ENCODE results near the gene ZNF768. TPM values are rescaled to one million over a fixed set of nuclear protein-coding genes. Genes with fewer than 3 reads are reported as not detected.
A peak's percentile ranks its signal among the peaks of the same experiment; 100 is the strongest.

The ZNF768 gene
- total and polyA plus RNA-seq, 2 of the 13 experiments (the other 11 are each of a cell fraction or from before 2014, with no cell fraction given): 26.7 to 34.4 TPM

DNA sequence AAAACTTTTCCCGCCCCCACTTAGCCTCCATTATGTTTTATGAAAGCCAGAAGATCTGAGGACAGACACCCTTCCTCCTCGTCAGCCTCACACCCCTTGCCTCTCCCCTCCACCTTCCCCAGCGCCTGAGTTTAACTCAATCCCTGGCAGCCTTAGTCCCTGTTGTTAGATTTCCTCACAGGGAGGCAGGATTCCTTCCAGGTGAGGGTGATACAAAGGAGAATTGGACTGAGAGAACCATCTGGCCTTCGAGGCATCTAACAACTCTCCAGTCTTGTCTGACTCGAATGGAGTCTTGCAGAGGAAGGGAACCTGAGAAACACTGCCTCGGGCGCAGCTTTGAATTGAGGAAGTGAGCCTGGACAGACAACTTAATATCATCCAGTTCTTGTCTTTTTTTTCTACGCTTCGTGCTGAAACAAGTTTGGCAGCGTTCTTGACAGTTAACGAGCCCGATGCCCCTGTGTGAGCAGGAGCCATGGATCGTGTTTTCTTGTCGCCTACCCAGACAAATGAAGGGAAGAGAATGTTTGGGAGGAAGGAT is 1.3 kb upstream of the ZNF768 start (continued):
- TF ChIP-seq ZNF615 (CRISPR knock-in tag; IDR thresholded peaks at IDR 0.05; ENCODE audit: borderline replicate concordance) (no peak), ZFP91 (CRISPR knock-in tag; IDR thresholded peaks at IDR 0.05; ENCODE audit: borderline replicate concordance) (0 out of 2 replicates have a peak, but pooled peaks have one; percentile 0), ZNF432 (CRISPR knock-in tag; IDR thresholded peaks at IDR 0.05; ENCODE audit: borderline replicate concordance) (no peak), HHEX (CRISPR knock-in tag; IDR thresholded peaks at IDR 0.05) (no peak), ZNF558 (CRISPR knock-in tag; IDR thresholded peaks at IDR 0.05; ENCODE audit: borderline replicate concordance) (no peak)

DNA sequence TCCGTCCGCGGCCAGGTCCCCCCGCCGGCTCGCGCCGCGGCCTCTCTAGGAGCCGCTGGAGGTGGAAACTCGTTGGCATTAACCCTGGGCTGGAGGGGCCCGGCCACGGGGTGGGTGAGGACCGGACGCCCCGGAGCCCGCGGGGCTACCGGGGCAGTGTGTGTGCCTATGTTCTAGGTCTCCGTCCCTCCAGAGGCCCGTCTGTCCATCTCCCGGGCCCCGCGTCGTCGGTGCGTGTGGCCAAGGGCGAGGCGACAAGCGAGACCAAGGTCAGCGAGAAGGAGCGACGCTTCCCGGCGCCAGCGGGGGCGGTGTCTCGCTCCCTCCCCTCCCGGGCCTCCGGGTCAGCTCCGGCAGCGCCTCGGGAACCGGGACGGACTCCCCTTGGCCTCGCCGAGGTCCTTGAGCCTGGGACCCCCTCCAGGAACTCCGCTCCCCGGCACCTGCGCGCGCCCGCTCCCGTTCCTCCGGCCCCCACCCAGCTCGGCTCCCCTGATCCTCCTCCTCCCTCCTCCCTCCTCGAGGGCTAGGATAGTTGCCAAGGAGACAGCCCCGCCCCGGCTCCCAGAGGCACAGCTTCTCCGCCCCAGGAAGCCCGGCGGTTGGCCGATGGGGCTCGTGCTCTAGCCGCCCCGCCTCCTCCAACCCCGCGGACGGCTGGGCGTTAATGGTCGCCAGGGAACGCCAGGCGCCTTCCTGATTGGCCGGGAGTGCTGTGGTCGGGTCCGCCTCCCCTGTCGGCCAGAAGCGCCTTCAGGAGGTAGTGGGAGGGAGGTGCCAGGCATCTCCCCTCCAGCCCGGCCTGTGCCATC is 663 bp upstream of the ZNF768 start:
- no TSS peak for BruUV-seq (replicated peaks)
- Histone ChIP-seq H3K36me3 (replicated peaks in 1 of 2; ENCODE audit: control insufficient read depth in 1 of 2, insufficient read depth in 2 of 2, low read length in 2 of 2) (peaks cover 1 to 8% of the 10 kb centered on the region in 2 experiments; a peak in 2 of 5 replicates), H3K79me2 (ENCODE audit: insufficient read depth, low read length) (no peaks in the 10 kb centered on the region), H3K4me2 (ENCODE audit: low read depth, low read length) (peak overlapping the region; percentile 84), H3K4me3 (replicated peaks in 1 of 3; ENCODE audit: insufficient read depth in 1 of 3, low read depth in 2 of 3, low read length in 3 of 3) (peak overlapping the region; percentile 78 to 97 (median 87)), H3K27ac (ENCODE audit: extremely low read length, insufficient read depth, low read length) (peak overlapping the region; percentile 98), H3K4me1 (ENCODE audit: insufficient read depth, low read length) (peaks cover 61% of the 10 kb centered on the region), H3K27me3 (ENCODE audit: control insufficient read depth in 1 of 2, insufficient read depth in 2 of 2, low read length in 2 of 2) (no peaks in the 10 kb centered on the region; a peak in 1 of 5 replicates), H3K9ac (ENCODE audit: insufficient read depth, low read depth, low read length) (peak overlapping the region; percentile 97), H3K9me3 (ENCODE audit: low read length) (no peaks in the 10 kb centered on the region), H2AFZ (ENCODE audit: low read length) (no peak overlapping the region), H4K20me1 (ENCODE audit: insufficient read depth, low read length) (no peaks in the 10 kb centered on the region)
- peak; percentile 90 for FAIRE-seq
- ChIA-PET CTCF (ENCODE audit: low intra/inter-chr PET ratio, low total read pairs) (interaction anchor here (1.4 kb wide), 1 partner anchor 102 kb away, joined by 4 read pairs; no protein-coding TSS in a partner anchor), POLR2A (interaction anchor here (0.8 to 1.8 kb wide), 24 partner anchors 8 to 221 kb away, joined by 3 to 28 read pairs (median 4); partner anchors contain the start of genes CD2BP2, DCTPP1, PHKG2 and ZNF688)
- ATAC-seq: peak; percentile 89
- intact Hi-C loops (cut with micrococcal nuclease; ENCODE audit: unreplicated experiment): loop anchor here (2.0 to 10.0 kb wide), 6 partner anchors 32 to 170 kb away; partner anchors contain the start of genes DCTPP1, FBRS, PRR14 and SRCAP
- DNase-seq (ENCODE audit: low spot score): peak; percentile 97
- in situ Hi-C loops (cut with HindIII; ENCODE audit: extremely low pct_ligation_motif_present, low pct_unique_long_range_greater_than_20kb): no loop called here
- WGBS (ENCODE audit: low lambda C conversion rate): under 1% methylated on average over 22 of the region's 79 CpGs
- TF ChIP-seq ZBTB25 (CRISPR knock-in tag; IDR thresholded peaks at IDR 0.05): peak; percentile 53; the same call in 1 of the 2 replicates
- TF ChIP-seq, protein P1, sequence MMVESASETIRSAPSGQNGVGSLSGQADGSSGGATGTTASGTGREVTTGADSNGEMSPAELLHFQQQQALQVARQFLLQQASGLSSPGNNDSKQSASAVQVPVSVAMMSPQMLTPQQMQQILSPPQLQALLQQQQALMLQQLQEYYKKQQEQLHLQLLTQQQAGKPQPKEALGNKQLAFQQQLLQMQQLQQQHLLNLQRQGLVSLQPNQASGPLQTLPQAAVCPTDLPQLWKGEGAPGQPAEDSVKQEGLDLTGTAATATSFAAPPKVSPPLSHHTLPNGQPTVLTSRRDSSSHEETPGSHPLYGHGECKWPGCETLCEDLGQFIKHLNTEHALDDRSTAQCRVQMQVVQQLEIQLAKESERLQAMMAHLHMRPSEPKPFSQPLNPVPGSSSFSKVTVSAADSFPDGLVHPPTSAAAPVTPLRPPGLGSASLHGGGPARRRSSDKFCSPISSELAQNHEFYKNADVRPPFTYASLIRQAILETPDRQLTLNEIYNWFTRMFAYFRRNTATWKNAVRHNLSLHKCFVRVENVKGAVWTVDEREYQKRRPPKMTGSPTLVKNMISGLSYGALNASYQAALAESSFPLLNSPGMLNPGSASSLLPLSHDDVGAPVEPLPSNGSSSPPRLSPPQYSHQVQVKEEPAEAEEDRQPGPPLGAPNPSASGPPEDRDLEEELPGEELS (CRISPR knock-in tag; IDR thresholded peaks at IDR 0.05): peak; percentile 36; the same call in 1 of the 2 replicates
- peak; percentile 62; the same call in 1 of the 2 replicates for TF ChIP-seq IRF2 (CRISPR knock-in tag; IDR thresholded peaks at IDR 0.05)
- no peak for TF ChIP-seq ZNF337 (CRISPR knock-in tag; IDR thresholded peaks at IDR 0.05; ENCODE audit: borderline replicate concordance, low read depth)
- peak; percentile 61 for TF ChIP-seq TAF15 (IDR thresholded peaks at IDR 0.05; ENCODE audit: low read depth, low read length, poor library complexity, severe bottlenecking)
- no peak for TF ChIP-seq NFE2L1 (CRISPR knock-in tag; IDR thresholded peaks at IDR 0.05; ENCODE audit: borderline replicate concordance)
- peak; percentile 48; the same call in 1 of the 2 replicates for TF ChIP-seq TBX2 (CRISPR knock-in tag; IDR thresholded peaks at IDR 0.05; ENCODE audit: borderline replicate concordance)
- TF ChIP-seq KDM5B (CRISPR knock-in tag; IDR thresholded peaks at IDR 0.05; ENCODE audit: borderline replicate concordance): peak; percentile 87
- peak; percentile 83 for TF ChIP-seq SKI (IDR thresholded peaks at IDR 0.05; ENCODE audit: partially characterized antibody)
- no peak for TF ChIP-seq ZNF382 (CRISPR knock-in tag; IDR thresholded peaks at IDR 0.05; ENCODE audit: borderline replicate concordance)

Data from HepG2 (cell line).